Muscle layer of colon (tissue), 2 donors: Measurements from ENCODE around the gene ZBP1.

ENCODE experiments used
- H3K27ac ChIP-seq: one replicate; pipeline ENCODE4 v1.7.0; 2013; ENCODE audit warnings: low read depth, mild to moderate bottlenecking, low read length, moderate library complexity
- H3K27me3 ChIP-seq, 2 donors: one replicate each; pipeline ENCODE4 v1.7.0; 2013; ENCODE audit warnings: low read length in 2 of 2, mild to moderate bottlenecking in 2 of 2; ENCODE audit not compliant: insufficient read depth in 2 of 2, control insufficient read depth in 1 of 2
- H3K36me3 ChIP-seq: one replicate; pipeline ENCODE4 v1.7.0; 2013; ENCODE audit warnings: mild to moderate bottlenecking, low read length; ENCODE audit not compliant: insufficient read depth
- H3K4me1 ChIP-seq: one replicate; pipeline ENCODE4 v1.7.0; 2013; ENCODE audit warnings: mild to moderate bottlenecking, low read length; ENCODE audit not compliant: insufficient read depth
- H3K4me3 ChIP-seq, 2 donors: one replicate each; pipeline ENCODE4 v1.7.0; 2013; ENCODE audit warnings: low read length in 2 of 2, low read depth in 1 of 2, mild to moderate bottlenecking in 1 of 2, moderate library complexity in 1 of 2
- H3K9ac ChIP-seq: one replicate; pipeline ENCODE4 v1.7.0; 2013; ENCODE audit warnings: low read length
- H3K9me3 ChIP-seq: one replicate; pipeline ENCODE4 v1.7.0; 2013; ENCODE audit warnings: mild to moderate bottlenecking, low read length
- donor health status: abdominal sarcoma.
- donor health status: Adenocarcinoma of cecum.

The ZBP1 gene

GRCh38 chr20:57663241-57663640, 43.0 kb upstream of the ZBP1 start:
- Histone ChIP-seq H3K36me3 (no peaks in the 10 kb centered on the region), H3K9ac (no peak overlapping the region), H3K9me3 (no peaks in the 10 kb centered on the region), H3K27ac (no peak overlapping the region), H3K4me1 (no peaks in the 10 kb centered on the region), H3K4me3 (no peak overlapping the region), H3K27me3 (no peaks in the 10 kb centered on the region)

GRCh38 chr20:57662456-57663240, 42.4 kb upstream of the ZBP1 start:
- H3K27ac ChIP-seq = no peak overlapping the region
- no peaks in the 10 kb centered on the region for H3K36me3 ChIP-seq
- H3K9ac ChIP-seq = no peak overlapping the region
- no peak overlapping the region for H3K4me3 ChIP-seq
- no peaks in the 10 kb centered on the region for H3K9me3 ChIP-seq
- no peaks in the 10 kb centered on the region for H3K4me1 ChIP-seq
- H3K27me3 ChIP-seq = no peaks in the 10 kb centered on the region

DNA sequence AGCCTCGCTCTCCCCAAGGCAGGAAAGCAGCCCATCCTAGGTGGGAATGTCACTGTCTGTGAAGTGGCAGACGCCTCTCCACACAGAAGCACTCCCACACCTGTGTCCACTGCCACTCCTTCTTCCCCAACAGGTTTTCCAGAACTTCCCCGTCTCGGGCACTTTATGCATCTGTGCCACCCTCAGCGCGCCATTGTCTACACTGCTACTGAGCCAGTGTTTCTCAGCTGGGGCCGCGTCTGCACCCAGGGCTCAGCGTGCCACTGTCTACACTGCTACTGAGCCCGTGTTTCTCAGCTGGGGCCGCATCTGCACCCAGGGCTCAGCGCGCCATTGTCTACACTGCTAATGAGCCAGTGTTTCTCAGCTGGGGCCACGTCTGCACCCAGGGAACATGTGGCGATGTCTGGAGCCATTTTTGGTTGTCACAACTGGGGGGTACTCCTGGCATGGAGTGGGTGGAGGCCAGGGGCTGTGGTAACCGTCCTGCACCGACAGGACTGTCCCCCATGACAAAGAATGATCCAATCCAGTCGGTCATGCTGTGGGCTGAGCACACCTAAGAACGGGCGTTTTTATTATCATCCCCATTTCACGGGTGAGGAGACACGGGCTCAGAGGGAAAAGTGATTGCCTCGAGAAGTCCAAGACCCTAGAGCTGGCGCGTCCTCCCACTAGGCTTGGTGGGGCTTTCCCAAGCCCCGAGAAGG, 41.7 kb upstream of the ZBP1 start:
- no peak overlapping the region for H3K9ac ChIP-seq
- no peaks in the 10 kb centered on the region for H3K27me3 ChIP-seq
- H3K4me1 ChIP-seq = no peaks in the 10 kb centered on the region
- no peak overlapping the region for H3K27ac ChIP-seq
- no peaks in the 10 kb centered on the region for H3K9me3 ChIP-seq
- no peak overlapping the region for H3K4me3 ChIP-seq
- no peaks in the 10 kb centered on the region for H3K36me3 ChIP-seq

DNA sequence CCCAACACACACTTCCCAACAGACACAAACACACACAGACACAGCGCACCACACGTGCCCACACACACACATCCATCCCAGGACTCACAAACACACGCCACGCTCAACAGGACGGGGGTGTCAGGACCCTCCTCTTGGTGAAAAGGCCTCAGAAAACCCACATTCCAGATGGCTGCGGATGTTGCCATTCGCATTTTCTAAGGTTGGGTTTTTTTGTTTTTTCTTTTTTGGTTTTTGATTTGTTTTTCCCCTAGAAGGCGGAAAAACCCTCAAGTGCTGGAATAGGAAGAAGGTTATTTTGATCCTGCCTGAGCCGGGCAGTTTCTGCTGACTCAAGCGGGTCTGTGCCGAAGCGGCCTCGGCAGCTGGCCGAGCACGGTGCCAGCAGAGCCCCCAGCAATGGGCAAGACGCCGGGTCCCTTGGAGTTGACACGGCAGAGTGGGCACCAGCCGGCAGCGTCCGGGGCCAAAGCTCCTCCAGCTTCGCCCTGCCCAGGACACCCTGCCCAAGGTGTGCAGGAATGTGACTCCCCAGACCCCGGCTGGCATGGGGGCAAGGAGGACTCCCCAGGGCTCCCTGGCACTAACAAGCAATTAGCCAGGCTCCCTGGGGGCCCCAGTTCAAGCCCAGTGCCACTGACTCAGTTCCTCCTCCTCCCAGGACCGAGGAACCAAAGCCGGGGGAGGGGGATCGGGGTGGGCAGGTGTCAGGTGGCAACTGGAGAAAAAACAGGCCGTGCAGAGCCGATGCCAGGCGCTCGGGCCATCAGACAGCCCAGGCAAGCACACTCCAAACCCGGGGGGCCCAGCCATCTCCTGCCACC, 40.9 kb upstream of the ZBP1 start:
- no peak overlapping the region for H3K27ac ChIP-seq
- H3K4me3 ChIP-seq = no peak overlapping the region

DNA sequence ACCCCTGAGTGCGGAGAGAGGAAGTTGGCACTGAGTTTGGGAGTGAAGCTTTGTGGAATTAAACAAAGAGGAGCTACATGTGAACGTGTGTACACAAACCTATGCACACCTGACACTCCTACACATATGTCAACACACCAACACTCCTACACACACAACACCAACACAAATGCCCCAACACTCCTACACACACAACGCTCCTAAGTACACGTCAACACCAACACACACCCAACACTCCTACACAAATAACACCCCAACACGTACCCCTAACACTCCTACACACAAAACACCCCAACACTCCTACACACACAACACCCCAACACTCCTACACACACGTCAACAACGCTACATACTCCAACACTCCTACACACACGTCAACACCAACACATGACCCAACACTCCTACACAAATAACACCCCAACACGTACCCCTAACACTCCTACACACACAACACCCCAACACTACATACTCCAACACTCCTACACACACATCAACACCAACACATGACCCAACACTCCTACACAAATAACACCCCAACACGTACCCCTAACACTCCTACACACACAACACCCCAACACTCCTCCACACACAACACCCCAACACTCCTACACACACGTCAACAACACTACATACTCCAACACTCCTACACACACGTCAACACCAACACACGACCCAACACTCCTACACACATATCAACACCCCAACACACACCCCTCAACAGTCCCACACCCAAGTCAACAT, 40.1 kb upstream of the ZBP1 start:
- Histone ChIP-seq H3K27ac (no peak overlapping the region), H3K4me1 (no peaks in the 10 kb centered on the region), H3K9ac (no peak overlapping the region), H3K36me3 (no peaks in the 10 kb centered on the region), H3K4me3 (no peak overlapping the region), H3K9me3 (no peaks in the 10 kb centered on the region), H3K27me3 (no peaks in the 10 kb centered on the region)

More for the DNA sequence above, 40.9 kb upstream of the ZBP1 start:
- no peaks in the 10 kb centered on the region for H3K36me3 ChIP-seq
- no peak overlapping the region for H3K9ac ChIP-seq
- H3K27me3 ChIP-seq = no peaks in the 10 kb centered on the region
- no peaks in the 10 kb centered on the region for H3K4me1 ChIP-seq
- H3K9me3 ChIP-seq = no peaks in the 10 kb centered on the region

- Histone ChIP-seq H3K9me3 (no peaks in the 10 kb centered on the region), H3K4me3 (no peak overlapping the region), H3K27ac (no peak overlapping the region), H3K36me3 (no peaks in the 10 kb centered on the region), H3K27me3 (no peaks in the 10 kb centered on the region), H3K4me1 (no peaks in the 10 kb centered on the region), H3K9ac (no peak overlapping the region)
Measured at GRCh38 chr20:57659517-57660180, 39.4 kb upstream of the ZBP1 start.

- H3K9ac ChIP-seq = no peak overlapping the region
- no peaks in the 10 kb centered on the region for H3K4me1 ChIP-seq
- no peak overlapping the region for H3K4me3 ChIP-seq
- no peaks in the 10 kb centered on the region for H3K27me3 ChIP-seq
- no peaks in the 10 kb centered on the region for H3K9me3 ChIP-seq
- no peaks in the 10 kb centered on the region for H3K36me3 ChIP-seq
- no peak overlapping the region for H3K27ac ChIP-seq
Measured at GRCh38 chr20:57658833-57659516, 38.7 kb upstream of the ZBP1 start.

DNA sequence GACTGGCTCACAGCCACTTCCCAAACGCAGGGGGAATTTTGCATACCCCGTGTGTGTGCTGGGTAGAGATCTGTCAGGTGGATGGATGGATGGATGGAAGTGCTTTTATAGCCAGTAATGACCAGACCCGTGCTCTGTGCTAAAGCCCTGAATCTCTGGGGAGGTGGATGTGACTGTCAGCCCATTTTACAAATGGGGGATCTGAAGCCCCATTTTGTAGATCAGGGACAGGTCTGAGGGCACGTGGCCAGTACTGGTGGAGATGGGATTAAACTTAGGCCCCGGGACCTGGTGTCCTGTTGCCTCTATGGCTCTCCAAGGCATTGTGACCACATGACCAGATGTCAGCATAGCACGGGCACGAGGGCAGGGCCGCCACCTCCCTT, 38.2 kb upstream of the ZBP1 start:
- H3K4me1 ChIP-seq = no peaks in the 10 kb centered on the region
- no peak overlapping the region for H3K4me3 ChIP-seq
- no peak overlapping the region for H3K27ac ChIP-seq
- no peaks in the 10 kb centered on the region for H3K9me3 ChIP-seq
- no peaks in the 10 kb centered on the region for H3K27me3 ChIP-seq
- H3K9ac ChIP-seq = no peak overlapping the region
- H3K36me3 ChIP-seq = no peaks in the 10 kb centered on the region

DNA sequence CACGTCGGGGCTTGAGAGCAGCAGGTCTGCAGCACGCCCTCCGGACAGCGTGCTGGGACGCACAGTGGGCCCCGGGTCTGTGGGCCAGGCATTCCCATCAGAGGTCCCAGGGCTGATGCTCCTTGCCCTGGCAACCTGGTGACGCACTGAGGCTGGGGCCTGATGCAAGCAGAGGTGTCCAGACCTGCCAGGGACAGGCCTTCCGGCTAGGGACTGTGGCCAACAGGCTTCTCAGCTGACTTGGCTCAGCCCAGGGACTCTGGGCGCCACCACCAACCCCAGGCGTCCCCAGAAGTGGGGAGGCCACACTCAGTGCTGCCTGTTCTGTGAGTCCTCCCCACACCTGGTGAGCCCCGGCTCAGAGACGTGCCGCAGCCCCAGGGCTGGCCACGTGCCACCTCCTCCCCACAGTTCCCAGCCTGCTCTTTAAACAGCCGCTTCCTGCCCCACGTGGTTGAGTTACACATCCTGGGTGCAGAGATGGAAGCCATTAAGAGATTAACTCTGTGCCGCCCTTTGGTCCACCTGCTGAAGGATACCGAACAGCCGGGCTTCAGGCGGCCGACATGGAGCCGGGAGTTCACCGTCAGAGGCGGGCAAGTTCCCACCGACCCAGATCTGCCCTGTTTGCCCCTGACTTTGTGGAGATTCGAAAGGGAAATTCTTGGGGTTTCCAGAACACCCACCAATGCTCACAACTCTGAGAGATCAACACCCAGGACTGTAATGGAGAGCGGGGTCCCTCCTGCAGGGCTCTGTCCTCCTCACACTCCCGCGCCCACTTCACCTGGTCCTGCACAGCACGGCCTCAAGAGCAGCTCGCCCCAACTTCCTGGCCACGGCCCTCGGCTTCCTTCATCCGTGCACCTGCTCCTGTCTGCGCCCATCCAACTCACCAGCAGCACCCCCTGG, 37.6 kb upstream of the ZBP1 start:
- Histone ChIP-seq H3K4me3 (no peak overlapping the region), H3K9ac (no peak overlapping the region), H3K9me3 (no peaks in the 10 kb centered on the region), H3K27me3 (no peaks in the 10 kb centered on the region), H3K4me1 (no peaks in the 10 kb centered on the region), H3K36me3 (no peaks in the 10 kb centered on the region), H3K27ac (no peak overlapping the region)
